ENCODE data around the gene STAG2. TPM values are rescaled to one million over a fixed set of nuclear protein-coding genes. Genes with fewer than 3 reads are reported as not detected.
"Not testable (repeated sequence)": the region's sequence is repeated elsewhere in the genome, so short reads cannot be mapped to it uniquely, and the experiment has no call there.

The STAG2 gene
- total and polyA plus RNA-seq, 7 donors, result 21.6 to 117 (median 60.1) TPM

GRCh38 chrX:124035657-124036056, 74.2 kb downstream of the STAG2 start:
- TF ChIP-seq CTCF (IDR thresholded peaks at IDR 0.05) (no peak), POLR2A (IDR thresholded peaks at IDR 0.05) (no peak), POLR2AphosphoS5 (IDR thresholded peaks at IDR 0.05) (no peak), EP300 (IDR thresholded peaks at IDR 0.05) (no peak)
- peaks cover 0 to 3% (median 0%) of the 10 kb centered on the region in 4 donors for H3K36me3 ChIP-seq
- no peak overlapping the region for H3K4me3 ChIP-seq
- 94 to 99% methylated on average over 2 of the region's 2 CpGs for WGBS, 2 donors
- H3K27me3 ChIP-seq, result no peaks in the 10 kb centered on the region
- H3K4me1 ChIP-seq, result peaks cover 0 to 7% (median 0%) of the 10 kb centered on the region in 4 donors
- no peak overlapping the region for H3K27ac ChIP-seq
- no peaks in the 10 kb centered on the region for H3K9me3 ChIP-seq
- intact Hi-C loops (cut with DNase I), result no loop called here
- DNase-seq, result no peak

GRCh38 chrX:124042042-124042441, 80.5 kb downstream of the STAG2 start:
- 80 to 82% methylated on average over 1 of the region's 1 CpG for WGBS, 2 donors

GRCh38 chrX:124045109-124045508, 83.6 kb downstream of the STAG2 start:
- Histone ChIP-seq H3K27me3 (no peaks in the 10 kb centered on the region), H3K4me3 (no peak overlapping the region), H3K36me3 (peaks cover 0 to 20% (median 0%) of the 10 kb centered on the region in 4 donors), H3K4me1 (peaks cover 0 to 4% (median 0%) of the 10 kb centered on the region in 4 donors), H3K27ac (no peak overlapping the region), H3K9me3 (no peaks in the 10 kb centered on the region)
- WGBS, 2 donors, result 93 to 94% methylated on average over 4 of the region's 4 CpGs
- TF ChIP-seq CTCF (IDR thresholded peaks at IDR 0.05) (no peak), POLR2A (IDR thresholded peaks at IDR 0.05) (no peak), POLR2AphosphoS5 (IDR thresholded peaks at IDR 0.05) (no peak), EP300 (IDR thresholded peaks at IDR 0.05) (no peak)
- DNase-seq, result no peak
- intact Hi-C loops (cut with DNase I), result no loop called here

More at GRCh38 chrX:124042042-124042441, 80.5 kb downstream of the STAG2 start:
- Histone ChIP-seq H3K4me1 (peaks cover 0 to 7% (median 0%) of the 10 kb centered on the region in 4 donors), H3K36me3 (peaks cover 0 to 20% (median 0%) of the 10 kb centered on the region in 4 donors), H3K4me3 (no peak overlapping the region), H3K27me3 (no peaks in the 10 kb centered on the region), H3K27ac (no peak overlapping the region), H3K9me3 (no peaks in the 10 kb centered on the region)
- DNase-seq, result no peak
- no peak for TF ChIP-seq CTCF (IDR thresholded peaks at IDR 0.05)
- TF ChIP-seq EP300 (IDR thresholded peaks at IDR 0.05), result no peak
- no peak for TF ChIP-seq POLR2A (IDR thresholded peaks at IDR 0.05)
- TF ChIP-seq POLR2AphosphoS5 (IDR thresholded peaks at IDR 0.05), result no peak
- intact Hi-C loops (cut with DNase I), result no loop called here

- H3K9me3 ChIP-seq; H3K4me1 ChIP-seq; H3K27me3 ChIP-seq; H3K4me3 ChIP-seq; DNase-seq; H3K27ac ChIP-seq; intact Hi-C loops (cut with DNase I): not testable (repeated sequence)
- H3K36me3 ChIP-seq, result peaks cover 0 to 62% (median 5%) of the 10 kb centered on the region in 4 donors
- 74 to 75% methylated on average over 6 of the region's 6 CpGs for WGBS, 2 donors
Observed at GRCh38 chrX:124084417-124084816, 122.9 kb downstream of the STAG2 start.

GRCh38 chrX:124085063-124085462, 123.6 kb downstream of the STAG2 start:
- Histone ChIP-seq H3K36me3 (peaks cover 0 to 63% (median 5%) of the 10 kb centered on the region in 4 donors), H3K4me3 (no peak overlapping the region), H3K27ac (no peak overlapping the region), H3K27me3 (no peaks in the 10 kb centered on the region), H3K9me3 (no peaks in the 10 kb centered on the region), H3K4me1 (no peaks in the 10 kb centered on the region)
- DNase-seq, result no peak
- 92 to 94% methylated on average over 2 of the region's 2 CpGs for WGBS, 2 donors
- TF ChIP-seq POLR2A (IDR thresholded peaks at IDR 0.05) (no peak), CTCF (IDR thresholded peaks at IDR 0.05) (no peak), EP300 (IDR thresholded peaks at IDR 0.05) (no peak), POLR2AphosphoS5 (IDR thresholded peaks at IDR 0.05) (no peak)
- intact Hi-C loops (cut with DNase I), result no loop called here

Measured in sigmoid colon (tissue), 7 donors.